Uterus (tissue), 4 donors: ENCODE results near the gene CNOT3. TPM values are rescaled to one million over a fixed set of nuclear protein-coding genes. Genes with fewer than 3 reads are reported as not detected.

Source experiments
- DNase-seq, 2 donors: peaks; one replicate each; pipeline ENCODE4 v3.0.0-alpha.2; 2019 to 2020
- H3K27ac ChIP-seq, 2 donors: fragments of 200-600 bp; sonication (generic); 1 replicate in 1 of 2; 2 replicates in 1 of 2; pipeline ENCODE4 v1.5.1; 2016 to 2018
- H3K27me3 ChIP-seq, 2 donors: fragments of 200-600 bp; sonication (generic); one replicate each; pipeline ENCODE4 v1.5.1; 2018 to 2019; ENCODE audit warnings: control low read depth in 1 of 2
- H3K36me3 ChIP-seq, 2 donors: fragments of 200-600 bp; sonication (generic); one replicate each; pipeline ENCODE4 v1.5.1; 2019; ENCODE audit warnings: control low read depth in 1 of 2
- H3K4me1 ChIP-seq, 2 donors: fragments of 200-600 bp; sonication (generic); one replicate each; pipeline ENCODE4 v1.5.1; 2018 to 2019; ENCODE audit warnings: control low read depth in 1 of 2
- H3K4me3 ChIP-seq, 2 donors: fragments of 200-600 bp; sonication (generic); 1 replicate in 1 of 2; 2 replicates in 1 of 2; pipeline ENCODE4 v1.5.1; 2018 to 2019; ENCODE audit warnings: mild to moderate bottlenecking in 1 of 2
- H3K9me3 ChIP-seq, 2 donors: fragments of 200-600 bp; sonication (generic); one replicate each; pipeline ENCODE4 v1.5.1; 2019; ENCODE audit warnings: control low read depth in 1 of 2
- POLR2A ChIP-seq, 2 donors: fragments of 450-650 bp; IDR thresholded peaks; one replicate each; pipeline ENCODE4 v1.6.1; 2016; ENCODE audit warnings: antibody characterized with exemption in 2 of 2, mild to moderate bottlenecking in 1 of 2, moderate library complexity in 1 of 2
- intact Hi-C: fragments of 100-400 bp; cut with DNase I; formaldehyde crosslinking; loops from one replicate; pipeline ENCODE4 v1.15.1; 2023; ENCODE audit warnings: low total_unique reads
- total RNA-seq, 4 donors: library from RNA; depleted of rRNA in 3 of 4; stranded (reverse); fragments of >200 nt in 3 of 4; gene quantifications; one replicate each; pipeline versions ENCODE4 v1.1.0 to v1.2.4, GENCODE V29; 2014 to 2023
- TF ChIP-seq, protein P1 (sequence below), 4 experiments: fragments of 200-600 bp in 2 of 4; fragments of 450-650 bp in 2 of 4; sonication (generic) in 2 of 4; IDR thresholded peaks; one replicate each; pipeline ENCODE4 v1.5.1; 2016 to 2019; ENCODE audit warnings: antibody characterized with exemption in 4 of 4, mild to moderate bottlenecking in 2 of 4, moderate library complexity in 1 of 4
- donor health status: DM: yes; HTN: yes; CAD: no.

CNOT3 gene
- total RNA-seq, 4 donors from 2014 or later: 0.88 to 41.6 (median 9.9) TPM

DNA sequence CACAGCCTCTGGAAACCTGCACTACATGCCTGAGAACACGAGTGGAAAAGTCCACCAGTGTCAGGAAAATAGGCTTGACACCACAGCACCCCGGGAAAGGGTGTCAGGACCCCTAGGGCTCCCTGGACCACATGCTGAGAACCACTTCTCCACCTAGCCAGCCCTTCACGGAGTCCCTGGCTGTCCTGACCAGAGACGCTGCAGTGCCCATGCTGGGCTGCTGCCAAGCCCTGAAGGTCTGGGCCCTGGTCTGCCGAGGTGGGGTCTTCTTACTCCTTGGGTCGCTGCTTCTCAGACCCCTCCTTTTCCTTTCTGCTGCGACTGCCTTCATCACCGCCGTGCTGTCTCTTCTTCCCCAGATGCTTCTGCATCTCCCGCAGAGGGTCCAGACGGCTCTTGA, 18.9 kb downstream of the CNOT3 start:
- Histone ChIP-seq H3K27me3 (no peaks in the 10 kb centered on the region), H3K4me1 (peaks cover 0 to 4% of the 10 kb centered on the region in 2 donors), H3K27ac (no peak overlapping the region), H3K9me3 (no peaks in the 10 kb centered on the region), H3K4me3 (no peak overlapping the region), H3K36me3 (no peaks in the 10 kb centered on the region)
- no peak for TF ChIP-seq POLR2A (IDR thresholded peaks at IDR 0.05)
- TF ChIP-seq, protein P1, sequence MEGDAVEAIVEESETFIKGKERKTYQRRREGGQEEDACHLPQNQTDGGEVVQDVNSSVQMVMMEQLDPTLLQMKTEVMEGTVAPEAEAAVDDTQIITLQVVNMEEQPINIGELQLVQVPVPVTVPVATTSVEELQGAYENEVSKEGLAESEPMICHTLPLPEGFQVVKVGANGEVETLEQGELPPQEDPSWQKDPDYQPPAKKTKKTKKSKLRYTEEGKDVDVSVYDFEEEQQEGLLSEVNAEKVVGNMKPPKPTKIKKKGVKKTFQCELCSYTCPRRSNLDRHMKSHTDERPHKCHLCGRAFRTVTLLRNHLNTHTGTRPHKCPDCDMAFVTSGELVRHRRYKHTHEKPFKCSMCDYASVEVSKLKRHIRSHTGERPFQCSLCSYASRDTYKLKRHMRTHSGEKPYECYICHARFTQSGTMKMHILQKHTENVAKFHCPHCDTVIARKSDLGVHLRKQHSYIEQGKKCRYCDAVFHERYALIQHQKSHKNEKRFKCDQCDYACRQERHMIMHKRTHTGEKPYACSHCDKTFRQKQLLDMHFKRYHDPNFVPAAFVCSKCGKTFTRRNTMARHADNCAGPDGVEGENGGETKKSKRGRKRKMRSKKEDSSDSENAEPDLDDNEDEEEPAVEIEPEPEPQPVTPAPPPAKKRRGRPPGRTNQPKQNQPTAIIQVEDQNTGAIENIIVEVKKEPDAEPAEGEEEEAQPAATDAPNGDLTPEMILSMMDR (IDR thresholded peaks at IDR 0.05): no peak
- DNase-seq: no peak
- intact Hi-C loops: no loop called here

DNA sequence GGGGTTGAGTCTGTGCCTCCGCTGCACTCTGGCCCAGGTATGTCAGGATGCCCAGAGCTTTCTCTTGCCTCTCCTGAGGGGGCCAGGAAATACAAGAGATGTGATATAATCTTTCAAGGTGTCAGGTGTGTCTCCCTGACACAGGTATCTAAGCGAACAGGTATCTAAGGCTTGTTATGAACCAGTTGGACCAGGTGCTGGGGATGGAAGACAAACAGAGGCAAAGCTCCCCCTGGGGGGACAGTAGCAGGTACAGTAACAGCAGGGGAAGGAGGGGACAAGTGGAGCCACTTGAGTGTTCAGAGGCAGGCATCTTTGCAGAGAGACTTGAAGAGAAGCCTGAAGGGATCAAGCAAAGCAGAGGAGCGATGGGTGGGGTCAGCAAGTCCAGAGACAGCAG, 19.4 kb downstream of the CNOT3 start:
- no peak for DNase-seq
- Histone ChIP-seq H3K27ac (no peak overlapping the region), H3K36me3 (no peaks in the 10 kb centered on the region), H3K4me3 (no peak overlapping the region), H3K4me1 (peaks cover 0 to 4% of the 10 kb centered on the region in 2 donors), H3K27me3 (no peaks in the 10 kb centered on the region), H3K9me3 (no peaks in the 10 kb centered on the region)
- intact Hi-C loops: no loop called here
- TF ChIP-seq, protein P1 (IDR thresholded peaks at IDR 0.05): no peak
- TF ChIP-seq POLR2A (IDR thresholded peaks at IDR 0.05): no peak

DNA sequence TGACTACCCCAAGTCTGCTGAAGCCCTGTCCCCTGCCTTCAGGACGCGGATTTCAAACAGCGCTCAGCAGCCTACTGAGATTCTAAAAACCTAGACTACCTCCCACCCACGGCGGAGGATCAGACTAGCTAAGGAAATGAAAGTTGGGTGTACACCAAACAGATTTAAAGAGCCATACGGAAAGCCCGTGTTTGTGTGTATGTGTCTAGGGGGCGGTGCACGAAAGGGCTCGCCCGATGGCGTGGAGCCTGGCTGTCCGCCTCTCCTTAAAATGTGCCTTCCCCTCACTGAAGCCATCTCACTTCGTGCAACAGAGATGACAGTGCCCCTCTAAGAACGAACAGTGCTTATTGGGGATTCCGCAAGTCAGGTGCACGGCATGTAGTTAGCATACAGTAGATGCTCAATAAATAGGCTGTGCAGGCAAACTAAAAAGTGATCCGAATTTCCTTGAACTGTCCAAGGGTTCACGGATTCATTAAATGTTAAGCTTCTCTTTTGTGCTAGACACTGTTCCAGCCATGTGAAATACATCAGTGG, 21.3 kb downstream of the CNOT3 start:
- Histone ChIP-seq H3K4me3 (peak overlapping the region; percentile 63 to 79), H3K36me3 (no peaks in the 10 kb centered on the region), H3K27ac (peak overlapping the region; percentile 93), H3K4me1 (peaks cover 0 to 4% of the 10 kb centered on the region in 2 donors), H3K9me3 (no peaks in the 10 kb centered on the region), H3K27me3 (no peaks in the 10 kb centered on the region)
- no peak for DNase-seq
- intact Hi-C loops: no loop called here
- TF ChIP-seq, protein P1 (IDR thresholded peaks at IDR 0.05): no peak
- TF ChIP-seq POLR2A (IDR thresholded peaks at IDR 0.05): no peak

DNA sequence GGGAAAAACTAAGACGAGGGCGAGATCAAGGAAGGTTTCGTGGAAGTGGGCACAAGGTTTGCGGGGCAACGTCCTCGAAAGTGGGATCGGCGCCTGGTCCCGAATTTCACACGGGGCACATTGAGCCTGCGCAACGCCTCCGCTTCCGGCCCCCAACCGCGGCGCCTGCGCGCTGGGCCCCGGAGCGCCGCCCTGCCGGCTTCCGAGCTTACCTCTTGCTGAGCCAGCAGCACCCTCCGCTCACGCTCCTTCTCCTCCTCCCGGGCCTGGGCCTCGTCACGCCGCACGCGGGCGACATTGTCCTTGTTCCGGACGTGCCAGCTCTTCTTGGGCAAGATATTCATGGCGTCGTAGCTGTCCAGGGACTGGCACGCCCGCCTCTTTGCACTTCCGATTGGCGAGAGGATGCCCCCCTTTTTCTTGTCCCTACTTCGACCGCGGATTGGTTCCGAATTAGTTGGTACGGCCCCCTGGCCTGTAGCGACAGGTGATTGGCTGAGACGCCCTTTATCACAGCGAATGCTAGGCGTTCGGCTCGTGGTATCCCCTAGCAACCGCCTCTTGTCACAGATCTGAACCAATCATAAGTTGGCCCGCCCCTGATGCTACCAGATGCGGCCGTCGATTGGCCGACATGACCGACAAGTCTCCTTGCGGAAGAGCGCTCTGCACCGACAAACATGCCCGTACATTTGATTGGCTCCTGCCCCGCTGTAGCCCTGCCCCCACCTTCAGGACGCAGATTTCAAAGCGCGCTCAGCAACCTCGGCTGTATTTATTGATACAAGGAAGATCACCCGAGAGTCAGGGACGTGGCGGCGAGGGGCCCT, 22.0 kb downstream of the CNOT3 start, which contains the start of gene LENG1:
TSS of gene LENG1 (minus strand) at position 370 of the 830 bp plus-strand sequence. CDS start at position 344, 26 bp downstream.
- TF ChIP-seq, protein P1 (IDR thresholded peaks at IDR 0.05): peak; percentile 46 to 66 (median 58)
- peak; percentile 31 to 73 for TF ChIP-seq POLR2A (IDR thresholded peaks at IDR 0.05)
- Histone ChIP-seq H3K27ac (peak within 1 kb of the TSS; percentile 93), H3K27me3 (no peaks in the 10 kb centered on the region), H3K4me3 (peak within 1 kb of the TSS; percentile 63 to 79), H3K4me1 (peaks cover 0 to 4% of the 10 kb centered on the region in 2 donors), H3K9me3 (no peaks in the 10 kb centered on the region), H3K36me3 (no peaks in the 10 kb centered on the region)
- peak; percentile 99 to 100 for DNase-seq
- intact Hi-C loops: no loop called here
